HCT116 (cell line): Measurements from ENCODE around the gene SUCNR1. TPM values are rescaled to one million over a fixed set of nuclear protein-coding genes. Genes with fewer than 3 reads are reported as not detected.

ENCODE experiments used
- ATAC-seq: fragments of 200-7000 bp; cut with Tn5 transposase; 2 replicates; pipeline ENCODE4 v1.9.1; 2020; ENCODE audit warnings: mild to moderate bottlenecking, moderate library complexity
- BruUV-seq: library from RNA; stranded (reverse); fragments of 400-500 nt; replicated peaks from 2 replicates; lab custom pipeline; 2021; lab: Mats Ljungman, UMichigan
- CTCF ChIA-PET: fragments of 300-600 bp; sonication (Branson Sonifier 250); formaldehyde crosslinking; loops from one replicate; lab custom pipeline; 2021; ENCODE audit warnings: antibody characterized with exemption; lab: Charles Lee
- POLR2A ChIA-PET: fragments of 300-600, 350-600 bp; sonication (Branson Sonifier 250); formaldehyde crosslinking; loops from one replicate; lab custom pipeline; 2021; ENCODE audit warnings: antibody characterized with exemption; lab: Charles Lee
- RAD21 ChIA-PET, 2 experiments: fragments of 300-600 bp; sonication (Branson Sonifier 250); formaldehyde crosslinking; loops; one replicate each; lab custom pipeline; 2023; ENCODE audit warnings: low total read pairs in 2 of 2; ENCODE audit not compliant: uncharacterized antibody in 2 of 2, unreplicated experiment in 2 of 2, low non-redundant PET in 1 of 2; lab: Charles Lee
- DNase-seq: peaks from one replicate; pipeline ENCODE4 v3.0.0-alpha.2; 2010; ENCODE audit warnings: low read depth, low spot score
- H2AFZ ChIP-seq: fragments of 200-600 bp; shearing (Covaris generic), sonication (generic); 2 replicates; pipeline ENCODE4 v1.6.1; 2017; ENCODE audit warnings: low read depth, mixed run types, mixed read lengths, antibody characterized with exemption, low read length; ENCODE audit not compliant: poor library complexity, severe bottlenecking
- H3K27ac ChIP-seq: 2 replicates; pipeline ENCODE4 v1.5.1; 2012; ENCODE audit warnings: low read depth, low read length
- H3K27me3 ChIP-seq: fragments of 200-600 bp; sonication (generic); 2 replicates; pipeline ENCODE4 v1.6.1; 2016; ENCODE audit warnings: mixed run types, low read length, mixed read lengths; ENCODE audit not compliant: insufficient read depth
- H3K36me3 ChIP-seq, 2 experiments: fragments of 200-500 bp in 1 of 2; fragments of 200-600 bp in 1 of 2; sonication (Bioruptor generic) in 1 of 2; sonication (generic) in 1 of 2; 2 replicates each; pipeline versions ENCODE4 v1.5.1 to v1.6.1; 2014 to 2016; ENCODE audit warnings: low read length in 2 of 2, inconsistent platforms in 1 of 2, mixed read lengths in 1 of 2, mixed run types in 1 of 2; ENCODE audit not compliant: insufficient read depth in 2 of 2, control insufficient read depth in 1 of 2
- H3K4me1 ChIP-seq, 2 experiments: fragments of 200-600 bp in 1 of 2; sonication (generic) in 1 of 2; 2 replicates each; pipeline versions ENCODE4 v1.5.1 to v1.6.1; 2012 to 2017; ENCODE audit warnings: low read length in 2 of 2, inconsistent platforms in 1 of 2, mild to moderate bottlenecking in 1 of 2, mixed read lengths in 1 of 2, mixed run types in 1 of 2, moderate library complexity in 1 of 2; ENCODE audit not compliant: insufficient read depth in 2 of 2, control insufficient read depth in 1 of 2
- H3K4me2 ChIP-seq: fragments of 200-600 bp; sonication (generic); 2 replicates; pipeline ENCODE4 v1.6.1; 2017; ENCODE audit warnings: mixed run types, low read length, mixed read lengths
- H3K4me3 ChIP-seq, 2 experiments: fragments of 200-600 bp in 1 of 2; sonication (generic) in 1 of 2; replicated peaks in 1 of 2; 2 replicates each; pipeline ENCODE4 v1.5.1; 2011 to 2016; ENCODE audit warnings: low read length in 2 of 2, control low read depth in 1 of 2, low read depth in 1 of 2, mild to moderate bottlenecking in 1 of 2, mixed read lengths in 1 of 2, mixed run types in 1 of 2
- H3K79me2 ChIP-seq: fragments of 200-600 bp; sonication (generic); 2 replicates; pipeline ENCODE4 v1.6.1; 2017; ENCODE audit warnings: mild to moderate bottlenecking, mixed run types, low read length, moderate library complexity, mixed read lengths; ENCODE audit not compliant: insufficient read depth
- H3K9ac ChIP-seq: fragments of 200-600 bp; sonication (generic); 2 replicates; pipeline ENCODE4 v1.6.1; 2016; ENCODE audit warnings: low read length, mixed read lengths
- H3K9me2 ChIP-seq: fragments of 200-600 bp; sonication (generic), shearing (Covaris generic); 2 replicates; pipeline ENCODE4 v1.6.1; 2017; ENCODE audit warnings: mixed run types, mild to moderate bottlenecking, moderate library complexity; ENCODE audit not compliant: insufficient read depth
- H3K9me3 ChIP-seq, 2 experiments: fragments of 200-500 bp in 1 of 2; fragments of 200-600 bp in 1 of 2; sonication (Bioruptor generic) in 1 of 2; sonication (generic) in 1 of 2; 2 replicates each; pipeline ENCODE4 v1.6.1; 2014 to 2017; ENCODE audit warnings: low read length in 2 of 2, mixed read lengths in 2 of 2, inconsistent platforms in 1 of 2, low read depth in 1 of 2, mild to moderate bottlenecking in 1 of 2, mixed run types in 1 of 2, moderate library complexity in 1 of 2; ENCODE audit not compliant: control insufficient read depth in 1 of 2, insufficient read depth in 1 of 2
- H4K20me1 ChIP-seq: fragments of 200-600 bp; sonication (generic), shearing (Covaris generic); 2 replicates; pipeline ENCODE4 v1.6.1; 2017; ENCODE audit warnings: mixed run types, mild to moderate bottlenecking, moderate library complexity; ENCODE audit not compliant: insufficient read depth
- CEBPB ChIP-seq: IDR thresholded peaks from 2 replicates; pipeline ENCODE4 v1.6.1; 2012; ENCODE audit warnings: low read depth
- ELF1 ChIP-seq: IDR thresholded peaks from 2 replicates; pipeline ENCODE4 v1.6.1; 2012; ENCODE audit warnings: low read depth, borderline replicate concordance
- EZH2 ChIP-seq: fragments of 200-600 bp; sonication (generic); IDR thresholded peaks from 2 replicates; pipeline ENCODE4 v1.6.1; 2017; ENCODE audit warnings: antibody characterized with exemption, mixed run types
- EZH2phosphoT487 ChIP-seq: fragments of 200-600 bp; IDR thresholded peaks from 2 replicates; pipeline ENCODE4 v1.6.1; 2018; ENCODE audit warnings: antibody characterized with exemption, borderline replicate concordance
- POLR2A ChIP-seq: IDR thresholded peaks from 2 replicates; pipeline ENCODE4 v1.7.0; 2011; ENCODE audit warnings: borderline replicate concordance; ENCODE audit not compliant: insufficient read depth, insufficient read length; ENCODE audit errors: extremely low read depth
- POLR2AphosphoS5 ChIP-seq: IDR thresholded peaks from 2 replicates; pipeline ENCODE4 v1.6.1; 2011; ENCODE audit warnings: mild to moderate bottlenecking, low read depth, low read length, moderate library complexity
- RAD21 ChIP-seq: IDR thresholded peaks from 2 replicates; pipeline ENCODE4 v1.6.1; 2012; ENCODE audit warnings: low read depth, mild to moderate bottlenecking
- SIN3A ChIP-seq: IDR thresholded peaks from 2 replicates; pipeline ENCODE4 v1.6.1; 2012; ENCODE audit warnings: low read depth
- SP1 ChIP-seq: IDR thresholded peaks from 2 replicates; pipeline ENCODE4 v1.6.1; 2012; ENCODE audit warnings: low read depth
- SRF ChIP-seq: IDR thresholded peaks from 2 replicates; pipeline ENCODE4 v1.6.1; 2012; ENCODE audit warnings: low read depth
- TCF7L2 ChIP-seq: IDR thresholded peaks from 2 replicates; pipeline ENCODE4 v1.7.0; 2011; ENCODE audit warnings: borderline replicate concordance, inconsistent platforms; ENCODE audit not compliant: insufficient read depth, insufficient read length; ENCODE audit errors: extremely low read depth
- YY1 ChIP-seq: IDR thresholded peaks from 2 replicates; pipeline ENCODE4 v1.6.1; 2011; ENCODE audit warnings: low read length, low read depth, moderate library complexity, mild to moderate bottlenecking; ENCODE audit not compliant: insufficient replicate concordance; ENCODE audit errors: extremely low read depth
- ZBTB33 ChIP-seq: IDR thresholded peaks from 2 replicates; pipeline ENCODE4 v1.6.1; 2011; ENCODE audit warnings: mild to moderate bottlenecking, low read length, moderate library complexity; ENCODE audit not compliant: insufficient replicate concordance; ENCODE audit errors: extremely low read depth
- ZFX ChIP-seq: fragments of 450-650 bp; IDR thresholded peaks from 2 replicates; pipeline ENCODE4 v1.6.1; 2017
- ZNF274 ChIP-seq: fragments of 200-500 bp; sonication (Bioruptor generic); IDR thresholded peaks from 2 replicates; pipeline ENCODE4 v1.6.1; 2014; ENCODE audit warnings: mild to moderate bottlenecking, low read depth, low read length, inconsistent platforms
- intact Hi-C: fragments of 100-400 bp; cut with micrococcal nuclease; formaldehyde crosslinking; loops from 2 replicates; pipeline ENCODE4 v1.10.0; 2022
- total RNA-seq: library from RNA; stranded (reverse); gene quantifications from one replicate; pipeline ENCODE4 v1.2.1, GENCODE V29; 2021; ENCODE audit not compliant: unreplicated experiment

Gene SUCNR1
- total RNA-seq, 1 experiment from 2014 or later = 0.17 TPM

DNA sequence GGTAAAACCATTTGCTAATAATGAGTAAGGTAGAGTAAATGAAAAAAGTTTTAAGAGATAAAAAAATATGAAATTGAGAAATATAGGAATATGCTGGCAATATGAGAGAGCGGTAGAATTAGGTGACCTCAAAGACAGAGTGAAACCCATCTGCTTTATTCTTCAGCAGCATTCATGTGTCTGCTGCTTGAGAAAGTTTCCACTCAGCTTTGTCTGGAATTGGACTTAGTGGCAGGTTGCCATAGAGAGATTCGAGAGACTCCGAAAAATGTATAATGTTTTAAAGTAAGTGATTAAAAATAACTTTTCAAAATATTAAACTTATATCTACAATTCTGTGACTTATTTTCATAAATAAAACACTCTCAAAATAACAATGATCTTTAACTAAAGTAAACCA, 5.0 kb downstream of the SUCNR1 start (continued):
- no peak for TF ChIP-seq TCF7L2
- no peak for TF ChIP-seq YY1
- TF ChIP-seq EZH2phosphoT487 = no peak
- TF ChIP-seq ZFX = no peak

- H3K9ac ChIP-seq = no peak overlapping the region
- no peaks in the 10 kb centered on the region for H3K9me3 ChIP-seq
- H4K20me1 ChIP-seq = no peaks in the 10 kb centered on the region
- POLR2A ChIA-PET = no interaction called here
- no peak overlapping the region for H3K27ac ChIP-seq
- no peaks in the 10 kb centered on the region for H3K79me2 ChIP-seq
- BruUV-seq = no TSS peak
- no peak overlapping the region for H2AFZ ChIP-seq
- CTCF ChIA-PET = no interaction called here
- RAD21 ChIA-PET = no interaction called here
- no peaks in the 10 kb centered on the region for H3K36me3 ChIP-seq
- H3K4me1 ChIP-seq = no peaks in the 10 kb centered on the region
- DNase-seq (no peak), ATAC-seq (no peak)
- H3K4me2 ChIP-seq = no peak overlapping the region
- intact Hi-C loops = no loop called here
- no peak overlapping the region for H3K4me3 ChIP-seq
- H3K9me2 ChIP-seq = no peaks in the 10 kb centered on the region
- H3K27me3 ChIP-seq = no peaks in the 10 kb centered on the region
- TF ChIP-seq CEBPB = no peak
- no peak for TF ChIP-seq EZH2phosphoT487
- TF ChIP-seq RAD21 = no peak
Observed at GRCh38 chr3:151879037-151879436, 5.6 kb downstream of the SUCNR1 start.

DNA sequence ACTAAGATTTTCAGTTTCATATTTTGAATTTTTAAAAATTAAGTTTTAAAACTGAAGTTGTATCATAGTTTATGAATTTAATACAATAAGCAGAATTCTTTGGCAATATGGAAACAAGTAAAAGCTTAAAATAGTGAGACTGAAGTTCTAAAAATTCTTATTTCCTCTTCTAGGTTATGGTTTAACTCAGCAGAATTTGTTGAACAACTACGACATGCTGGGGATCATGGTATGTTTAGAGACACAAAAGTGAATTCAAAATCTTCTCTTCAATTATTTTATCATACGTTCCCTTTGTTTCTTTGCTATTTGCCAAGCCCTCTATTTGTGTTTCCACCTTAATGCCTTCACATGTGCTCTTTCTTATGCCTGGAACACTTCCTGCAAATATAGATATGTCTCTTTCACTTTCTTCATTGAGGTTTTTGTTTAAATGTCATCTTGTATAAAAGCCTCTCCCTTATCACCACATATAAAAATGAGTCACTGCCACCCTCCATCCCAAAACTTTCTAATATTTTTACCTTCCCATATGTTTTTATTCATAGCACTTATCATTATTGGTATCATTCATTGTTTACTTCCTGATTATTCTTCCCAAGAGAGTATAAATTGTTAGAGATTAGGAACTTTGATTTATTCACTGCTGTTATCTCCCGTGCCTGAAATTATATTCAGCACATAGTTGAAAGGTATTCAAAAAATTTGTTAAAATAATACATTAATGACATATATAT, 6.4 kb downstream of the SUCNR1 start:
- DNase-seq = no peak
- Histone ChIP-seq H3K79me2 (no peaks in the 10 kb centered on the region), H4K20me1 (no peaks in the 10 kb centered on the region), H3K27me3 (no peaks in the 10 kb centered on the region), H3K4me1 (no peaks in the 10 kb centered on the region), H3K9me2 (no peaks in the 10 kb centered on the region), H3K4me3 (no peak overlapping the region), H3K36me3 (no peaks in the 10 kb centered on the region), H2AFZ (no peak overlapping the region), H3K9ac (no peak overlapping the region), H3K4me2 (no peak overlapping the region), H3K27ac (no peak overlapping the region), H3K9me3 (no peaks in the 10 kb centered on the region)
- intact Hi-C loops = no loop called here
- ChIA-PET RAD21 (no interaction called here), POLR2A (no interaction called here), CTCF (no interaction called here)
- BruUV-seq = no TSS peak
- no peak for ATAC-seq
- TF ChIP-seq POLR2A = no peak
- no peak for TF ChIP-seq ZBTB33
- no peak for TF ChIP-seq POLR2AphosphoS5
- TF ChIP-seq SRF = no peak
- TF ChIP-seq EZH2 = no peak
- no peak for TF ChIP-seq SIN3A
- no peak for TF ChIP-seq ZNF274
- no peak for TF ChIP-seq YY1
- no peak for TF ChIP-seq SP1
- TF ChIP-seq ELF1 = no peak
- TF ChIP-seq ZFX = no peak
